Measurements from ENCODE around the gene ARHGAP27.

ARHGAP27 gene

GRCh38 chr17:45386178-45386577, 46.5 kb downstream of the ARHGAP27 start:
- no peak for DNase-seq (ENCODE audit: low read depth in 2 of 3, low spot score in 2 of 3)

- DNase-seq (ENCODE audit: low read depth in 2 of 3, low spot score in 2 of 3), result peak; percentile 73 to 99 (median 98)
Observed at GRCh38 chr17:45385331-45385997, 47.2 kb downstream of the ARHGAP27 start.

- DNase-seq (ENCODE audit: low read depth in 2 of 3, low spot score in 2 of 3), result no peak
Observed at GRCh38 chr17:45384789-45385262, 47.8 kb downstream of the ARHGAP27 start.

- no peak for DNase-seq (ENCODE audit: low read depth in 2 of 3, low spot score in 2 of 3)
Observed at GRCh38 chr17:45384047-45384788, 48.5 kb downstream of the ARHGAP27 start.

- no peak for DNase-seq (ENCODE audit: low read depth in 2 of 3, low spot score in 2 of 3)
Observed at GRCh38 chr17:45383003-45383402, 49.7 kb downstream of the ARHGAP27 start.

GRCh38 chr17:45382226-45382625, 50.4 kb downstream of the ARHGAP27 start:
- DNase-seq (ENCODE audit: low read depth in 2 of 3, low spot score in 2 of 3), result no peak

GRCh38 chr17:45380991-45381390, 51.7 kb downstream of the ARHGAP27 start:
- DNase-seq (ENCODE audit: low read depth in 2 of 3, low spot score in 2 of 3), result no peak

- no peak for DNase-seq (ENCODE audit: low read depth in 2 of 3, low spot score in 2 of 3)
Observed at GRCh38 chr17:45380046-45380765, 52.5 kb downstream of the ARHGAP27 start.

GRCh38 chr17:45377401-45377800, 55.3 kb downstream of the ARHGAP27 start:
- no peak for DNase-seq (ENCODE audit: low read depth in 2 of 3, low spot score in 2 of 3)

GRCh38 chr17:45376171-45377005, 56.3 kb downstream of the ARHGAP27 start:
- no peak for DNase-seq (ENCODE audit: low read depth in 2 of 3, low spot score in 2 of 3)

GRCh38 chr17:45374501-45374900, 58.2 kb downstream of the ARHGAP27 start:
- DNase-seq (ENCODE audit: low read depth in 2 of 3, low spot score in 2 of 3), result no peak

GRCh38 chr17:45372325-45372869, 60.3 kb downstream of the ARHGAP27 start:
- DNase-seq (ENCODE audit: low read depth in 2 of 3, low spot score in 2 of 3), result no peak

GRCh38 chr17:45371414-45372324, 61.0 kb downstream of the ARHGAP27 start:
- peak in 1 of 3 experiments; percentile 31 for DNase-seq (ENCODE audit: low read depth in 2 of 3, low spot score in 2 of 3)

- no peak for DNase-seq (ENCODE audit: low read depth in 2 of 3, low spot score in 2 of 3)
Observed at GRCh38 chr17:45370949-45371413, 61.7 kb downstream of the ARHGAP27 start.

GRCh38 chr17:45369421-45369820, 63.2 kb downstream of the ARHGAP27 start:
- DNase-seq (ENCODE audit: low read depth in 2 of 3, low spot score in 2 of 3), result no peak

GRCh38 chr17:45368651-45369050, 64.0 kb downstream of the ARHGAP27 start:
- no peak for DNase-seq (ENCODE audit: low read depth in 2 of 3, low spot score in 2 of 3)

- DNase-seq (ENCODE audit: low read depth in 2 of 3, low spot score in 2 of 3), result no peak
Observed at GRCh38 chr17:45367216-45367615, 65.5 kb downstream of the ARHGAP27 start.

GRCh38 chr17:45366691-45367090, 66.0 kb downstream of the ARHGAP27 start:
- no peak for DNase-seq (ENCODE audit: low read depth in 2 of 3, low spot score in 2 of 3)

GRCh38 chr17:45366049-45366448, 66.6 kb downstream of the ARHGAP27 start:
- DNase-seq (ENCODE audit: low read depth in 2 of 3, low spot score in 2 of 3), result no peak

Measured in activated CD8-positive, alpha-beta memory T cell treated with anti-CD3 and anti-CD28 coated beads for 48 hours (primary cell).